NCI-H748 (cell line): ENCODE measurements around the gene CCR3.
A peak's percentile ranks its signal among the peaks of the same experiment; 100 is the strongest.
"Not testable (repeated sequence)": the region's sequence is repeated elsewhere in the genome, so short reads cannot be mapped to it uniquely, and the experiment has no call there.

Experiments
- DNase-seq: peaks from one replicate; lab custom pipeline; 2025; ENCODE audit not compliant: unreplicated experiment; lab: John Stamatoyannopoulos, UW

The CCR3 gene

DNA sequence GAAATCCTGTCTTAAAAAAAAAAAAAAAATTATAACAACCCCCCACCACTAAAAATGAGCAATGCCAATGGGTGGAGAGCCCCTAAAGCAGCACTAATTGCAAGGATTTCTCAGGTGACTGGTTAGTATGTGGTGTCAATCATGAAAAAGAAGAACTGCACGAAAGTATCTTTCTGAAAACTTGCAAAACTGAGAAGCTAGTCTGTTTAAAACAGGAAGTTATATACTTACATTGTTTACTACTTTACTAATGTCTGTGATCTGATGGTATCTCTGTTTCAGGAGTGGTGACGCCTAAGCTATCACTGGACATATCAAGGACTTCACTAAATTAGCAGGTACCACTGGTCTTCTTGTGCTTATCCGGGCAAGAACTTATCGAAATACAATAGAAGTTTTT lies at the start of gene CCR3:
CCR3 (plus strand) TSS at position 341 of the 400 bp plus-strand sequence. CDS start 22,699 bp downstream, outside the sequence.
- no peak for DNase-seq

DNA sequence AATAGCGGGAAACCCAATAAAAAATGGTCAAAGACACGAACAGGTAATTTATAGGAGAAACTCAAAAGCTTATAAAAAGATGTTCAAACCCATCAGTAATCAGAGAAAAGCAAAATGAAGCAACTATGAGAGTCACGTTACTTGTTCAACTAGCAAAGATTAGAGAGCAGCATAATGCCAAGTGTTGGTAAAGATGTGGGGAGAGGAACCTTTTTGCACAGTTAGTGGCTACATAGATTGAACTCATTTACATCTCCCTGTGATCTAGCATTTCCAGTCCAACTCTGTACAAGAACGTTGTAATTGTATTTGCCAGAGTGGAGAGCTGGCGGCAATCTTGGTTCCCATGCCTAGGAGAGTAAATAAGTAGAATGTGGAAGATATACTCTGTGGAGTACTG lies 49.3 kb upstream of the CCR3 start:
- DNase-seq: no peak

DNA sequence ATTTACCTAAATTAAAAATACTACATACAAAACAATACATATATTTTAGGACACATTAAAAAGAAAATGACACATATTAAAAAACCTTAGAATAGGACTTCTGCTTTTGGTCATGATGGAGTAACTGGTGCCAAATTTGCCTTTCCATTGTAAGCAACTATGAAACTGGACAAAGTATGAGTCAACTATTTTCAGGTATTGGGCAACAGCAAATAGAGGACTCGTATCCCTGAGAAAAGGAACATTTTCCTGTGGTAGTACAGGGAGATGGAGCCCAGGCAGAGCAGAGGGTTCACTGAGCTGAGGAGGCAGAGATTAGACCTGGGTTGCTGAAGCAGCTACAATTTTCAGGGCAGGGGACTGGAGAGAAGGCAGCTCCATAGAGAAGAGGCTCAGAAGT lies 48.8 kb upstream of the CCR3 start:
- DNase-seq: no peak

DNA sequence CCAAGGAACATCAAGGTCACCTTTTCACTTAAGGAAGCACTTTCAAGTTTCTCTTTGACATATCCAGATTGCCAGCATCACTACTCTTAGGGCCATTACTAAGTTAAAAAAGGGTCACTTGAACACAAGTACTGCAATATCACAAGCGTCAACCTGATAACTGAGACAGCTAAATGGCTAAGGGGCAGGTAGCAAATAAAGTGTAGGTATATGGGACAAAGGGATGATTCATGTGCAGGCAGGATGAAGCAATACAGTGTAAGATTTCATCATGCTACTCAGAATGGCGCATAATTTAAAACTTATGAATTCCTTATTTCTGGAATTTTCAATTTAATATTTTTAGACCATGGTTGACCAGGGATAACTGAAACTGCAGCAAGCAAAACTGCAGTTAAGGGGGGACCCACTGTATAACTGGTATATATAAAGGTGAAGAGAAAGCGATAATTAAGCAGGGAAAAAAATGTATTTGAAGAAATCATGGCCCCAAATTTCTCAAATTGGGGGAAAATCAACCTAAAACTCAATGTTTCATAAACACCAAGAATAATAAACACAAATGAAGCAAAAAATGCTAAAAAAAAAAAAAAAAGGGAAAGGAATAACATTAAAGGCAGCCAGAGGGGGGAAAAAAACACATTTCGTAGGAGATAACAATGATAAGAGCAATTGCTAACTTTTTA lies 47.2 kb upstream of the CCR3 start:
- DNase-seq: no peak

DNA sequence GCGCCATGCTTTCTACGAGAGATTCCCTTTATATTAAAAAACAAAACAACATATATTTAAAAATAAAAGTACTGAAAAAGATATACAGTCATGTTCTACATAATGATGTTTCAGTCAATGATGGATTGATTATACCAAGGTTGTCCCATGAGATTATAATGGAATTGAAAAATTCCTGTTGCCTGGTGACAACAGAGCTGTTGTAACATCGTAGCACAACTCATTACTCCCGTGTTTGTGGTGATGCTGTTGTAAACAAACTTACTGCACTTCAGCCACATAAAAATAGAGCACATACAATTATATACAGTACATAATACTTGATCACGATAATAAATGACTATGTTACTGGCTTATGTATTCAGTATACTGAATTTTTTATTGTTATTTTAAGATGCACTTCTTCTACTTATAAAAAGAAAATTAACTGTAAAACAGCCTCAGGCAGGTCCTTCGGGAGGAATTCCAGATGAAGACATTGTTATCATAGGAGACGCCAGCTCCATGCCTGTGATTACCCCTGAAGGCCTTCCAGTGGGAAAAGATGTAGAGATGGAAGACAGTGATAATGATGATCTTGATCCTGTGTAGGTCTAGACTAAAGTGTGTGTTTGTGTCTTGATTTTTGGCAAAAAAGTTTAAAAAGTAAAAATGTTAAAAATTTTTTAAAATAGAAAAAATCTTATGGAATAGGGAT lies 45.9 kb upstream of the CCR3 start:
- DNase-seq: no peak

DNA sequence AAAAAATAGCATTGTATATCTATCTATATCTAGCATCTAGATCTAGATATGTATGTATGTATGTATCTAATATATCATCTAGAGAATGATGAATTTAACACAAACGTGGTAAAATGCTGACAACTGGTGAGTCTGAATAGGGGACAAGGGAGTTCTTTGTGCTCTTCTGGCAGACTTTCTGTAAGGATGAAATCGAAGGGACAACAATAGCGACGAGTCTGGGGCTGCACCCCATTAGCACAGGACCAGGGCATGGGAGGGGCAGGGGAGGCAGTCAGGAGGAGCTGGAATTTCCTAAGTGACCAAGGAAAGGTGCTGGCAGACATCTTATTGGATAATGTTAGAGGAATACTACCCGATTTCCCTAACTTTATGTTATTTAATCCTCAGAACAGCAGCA lies 42.0 kb upstream of the CCR3 start:
- DNase-seq: no peak

DNA sequence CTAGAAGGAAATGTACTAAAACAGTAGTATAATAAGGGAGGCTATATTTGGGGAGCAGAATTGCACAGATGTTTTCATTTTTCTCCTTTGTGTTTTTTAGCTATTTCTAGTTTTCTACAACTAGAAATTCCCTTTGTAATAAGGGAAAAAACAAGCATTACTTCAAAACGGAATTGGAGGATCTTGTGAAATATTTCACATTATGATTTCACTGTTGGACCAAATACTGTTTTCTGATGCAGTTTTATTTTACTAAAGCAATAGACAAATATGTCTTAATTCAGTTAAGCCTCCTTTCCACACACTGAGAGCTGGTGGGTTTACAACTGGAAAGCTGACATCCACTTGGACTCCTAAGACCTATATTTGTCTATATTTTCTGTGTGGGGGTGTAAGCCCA lies 41.5 kb upstream of the CCR3 start:
- DNase-seq: no peak

DNA sequence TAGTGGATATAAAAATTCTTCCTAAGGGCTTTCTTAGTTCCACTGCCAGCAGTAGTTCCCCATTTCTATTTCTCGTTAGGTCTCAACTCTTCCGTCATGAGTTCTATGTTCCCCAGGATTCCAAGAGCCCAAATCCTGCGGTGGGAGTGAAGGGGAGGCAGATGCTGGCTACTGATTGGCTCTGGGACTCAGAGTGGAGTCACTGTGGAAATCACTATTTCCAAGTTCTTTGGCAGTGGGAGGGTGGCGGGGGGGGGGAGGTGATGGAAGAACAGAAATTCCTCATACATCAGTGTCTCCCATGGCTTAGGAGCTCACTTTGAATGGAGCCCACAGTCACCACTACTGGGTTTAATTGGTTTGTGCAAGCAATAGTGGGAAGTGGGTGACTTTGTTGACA lies 39.7 kb upstream of the CCR3 start:
- no peak for DNase-seq

DNA sequence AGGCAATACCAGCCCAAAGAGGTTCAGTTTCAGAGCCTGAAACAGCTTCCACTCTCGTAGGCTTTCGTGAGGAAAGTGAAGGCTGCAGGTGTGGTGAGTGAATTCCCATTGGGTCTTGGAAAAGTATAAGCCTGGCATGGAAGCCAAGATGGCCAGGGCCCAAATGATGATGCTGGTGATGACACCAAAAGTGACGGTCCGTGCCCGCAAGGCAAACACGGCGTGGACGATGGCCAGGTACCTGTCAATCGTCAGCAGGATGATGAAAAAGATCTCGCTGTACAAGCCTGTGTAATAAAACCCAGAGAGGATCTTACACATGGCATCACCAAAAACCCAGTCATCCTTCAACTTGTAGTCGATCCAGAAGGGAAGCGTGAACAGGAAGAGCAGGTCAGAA lies 38.6 kb upstream of the CCR3 start:
- DNase-seq: no peak

DNA sequence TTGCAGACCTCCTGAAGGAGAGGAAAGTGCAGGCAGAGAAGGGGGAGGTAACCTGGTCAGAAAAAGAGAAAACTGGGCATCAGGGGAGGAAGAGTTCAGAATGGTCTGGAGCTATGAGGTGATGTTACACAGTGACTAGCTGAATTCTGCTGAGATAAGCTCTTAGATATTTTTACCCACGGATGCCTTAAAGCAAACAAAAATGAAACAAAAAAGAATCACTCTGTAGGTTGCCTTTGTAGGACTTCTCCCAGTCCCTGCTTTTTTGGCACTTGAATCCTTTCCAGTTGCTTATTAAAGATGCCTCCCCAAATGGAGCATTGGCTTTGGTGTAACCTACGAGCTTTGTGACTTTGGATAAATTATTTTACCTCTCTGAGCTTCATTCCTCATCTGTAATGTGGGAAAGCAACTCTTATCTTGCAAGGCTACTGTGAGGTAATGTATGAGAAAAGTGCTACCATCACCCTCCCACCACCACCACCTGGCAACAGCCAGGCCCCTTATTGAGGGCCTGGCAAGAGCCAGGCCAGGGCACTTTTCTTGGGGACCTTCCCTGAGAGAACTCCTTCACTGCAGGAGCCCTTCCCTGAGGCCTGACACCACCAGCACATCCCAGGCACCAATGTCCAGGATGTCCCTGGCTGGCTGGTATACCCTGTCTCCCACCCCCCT lies 36.8 kb upstream of the CCR3 start:
- DNase-seq: no peak

DNA sequence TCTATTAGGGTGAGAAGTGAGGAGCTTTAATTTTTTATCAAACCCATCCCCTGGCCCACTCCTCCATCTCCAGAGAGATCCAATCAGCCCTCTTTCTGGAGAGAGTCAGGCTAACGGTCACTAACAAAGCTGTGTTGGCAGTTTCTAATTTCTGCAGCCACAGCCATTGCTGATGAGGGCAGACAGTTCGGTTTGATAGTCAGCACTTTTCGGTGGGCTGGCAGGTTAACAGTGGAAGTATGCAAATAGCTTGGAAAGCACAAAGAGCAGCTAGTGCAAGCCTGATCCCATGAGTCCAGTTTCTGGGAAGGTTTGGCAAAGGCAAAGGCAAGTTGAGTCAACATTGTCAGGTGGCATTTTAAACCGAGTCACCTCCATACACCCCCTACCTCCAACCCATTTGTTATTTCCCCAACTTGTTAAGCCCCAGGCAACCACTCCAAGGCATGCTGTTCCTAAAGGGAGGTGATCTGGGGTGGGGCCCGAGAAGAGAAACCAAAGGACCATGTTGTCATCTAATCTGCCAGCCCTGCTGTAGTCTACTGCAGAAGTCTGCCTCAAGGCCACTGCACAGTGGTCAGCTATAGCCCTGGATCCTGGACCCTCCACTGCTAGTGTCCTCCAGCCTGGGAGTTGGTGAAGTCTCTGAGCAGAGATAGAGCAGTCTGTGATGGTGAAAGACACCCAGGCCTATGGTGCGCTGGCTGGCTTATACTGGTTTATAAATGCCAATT lies 35.8 kb upstream of the CCR3 start:
- no peak for DNase-seq

DNA sequence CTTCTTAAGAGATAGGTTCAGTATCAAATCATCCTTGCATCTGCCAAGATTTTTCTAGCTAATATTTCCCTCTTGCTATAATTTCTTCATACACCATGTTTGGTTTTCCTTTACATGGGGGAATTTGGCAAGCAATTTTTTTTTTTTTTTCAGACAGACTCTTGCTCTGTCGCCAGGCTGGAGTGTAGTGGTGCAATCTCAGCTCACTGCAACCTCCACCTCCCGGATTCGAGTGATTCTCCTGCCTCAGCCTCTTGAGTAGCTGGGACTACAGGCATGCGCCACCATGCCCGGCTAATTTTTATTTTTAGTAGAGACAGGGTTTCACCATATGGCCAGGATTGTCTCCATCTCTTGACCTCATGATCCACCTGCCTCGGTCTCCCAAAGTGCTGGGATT lies 34.7 kb upstream of the CCR3 start:
- not testable (repeated sequence) for DNase-seq

DNA sequence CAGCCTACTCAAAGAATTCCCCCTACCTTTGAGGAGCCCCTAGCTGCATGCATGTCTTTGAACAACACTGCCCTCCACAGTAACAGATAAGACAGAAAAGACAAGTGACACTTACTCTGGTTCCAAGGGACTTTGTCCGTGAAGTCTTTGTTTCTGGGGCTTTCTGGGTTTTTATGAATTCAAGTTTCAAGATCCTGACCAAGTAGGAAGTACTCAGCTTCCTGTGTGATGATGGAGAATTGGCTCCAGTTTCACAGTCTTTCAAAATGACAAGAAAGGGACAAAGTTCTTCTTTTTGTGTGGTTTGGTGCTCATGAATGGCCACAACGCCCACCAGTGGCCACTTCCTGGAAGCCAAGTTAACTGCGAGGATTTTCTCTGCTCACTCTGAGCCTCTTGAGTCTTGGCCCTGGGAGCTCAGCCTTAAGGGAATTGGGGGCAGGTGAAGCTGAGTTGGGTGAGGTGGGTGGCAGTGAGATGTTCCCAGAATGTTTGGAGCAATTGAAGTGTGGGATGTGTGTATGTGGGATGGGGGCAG lies 34.0 kb upstream of the CCR3 start, which contains the start of gene CCR1:
CCR1 (minus strand) TSS at position 147 of the 538 bp plus-strand sequence. CDS start 4,000 bp downstream, outside the sequence.
- no peak for DNase-seq

DNA sequence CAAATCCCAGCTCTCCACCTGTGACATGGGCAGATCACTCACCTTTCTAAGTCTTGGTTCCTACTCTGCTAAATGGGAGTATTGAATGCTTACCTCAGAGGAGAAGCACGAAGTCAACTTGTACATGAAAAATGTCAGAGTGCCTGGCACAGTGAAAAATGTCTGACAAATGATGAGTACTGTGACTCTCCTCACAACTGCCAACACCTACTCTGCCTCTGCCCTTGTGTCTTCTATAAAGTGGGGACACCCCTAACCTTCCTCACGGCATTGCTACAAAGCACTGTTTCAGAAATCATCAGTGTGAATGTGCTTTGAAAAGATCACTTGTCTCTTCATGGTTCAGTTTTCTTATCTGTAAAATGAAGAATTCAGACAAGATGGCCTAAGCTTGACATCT lies 33.2 kb upstream of the CCR3 start:
- DNase-seq: no peak

DNA sequence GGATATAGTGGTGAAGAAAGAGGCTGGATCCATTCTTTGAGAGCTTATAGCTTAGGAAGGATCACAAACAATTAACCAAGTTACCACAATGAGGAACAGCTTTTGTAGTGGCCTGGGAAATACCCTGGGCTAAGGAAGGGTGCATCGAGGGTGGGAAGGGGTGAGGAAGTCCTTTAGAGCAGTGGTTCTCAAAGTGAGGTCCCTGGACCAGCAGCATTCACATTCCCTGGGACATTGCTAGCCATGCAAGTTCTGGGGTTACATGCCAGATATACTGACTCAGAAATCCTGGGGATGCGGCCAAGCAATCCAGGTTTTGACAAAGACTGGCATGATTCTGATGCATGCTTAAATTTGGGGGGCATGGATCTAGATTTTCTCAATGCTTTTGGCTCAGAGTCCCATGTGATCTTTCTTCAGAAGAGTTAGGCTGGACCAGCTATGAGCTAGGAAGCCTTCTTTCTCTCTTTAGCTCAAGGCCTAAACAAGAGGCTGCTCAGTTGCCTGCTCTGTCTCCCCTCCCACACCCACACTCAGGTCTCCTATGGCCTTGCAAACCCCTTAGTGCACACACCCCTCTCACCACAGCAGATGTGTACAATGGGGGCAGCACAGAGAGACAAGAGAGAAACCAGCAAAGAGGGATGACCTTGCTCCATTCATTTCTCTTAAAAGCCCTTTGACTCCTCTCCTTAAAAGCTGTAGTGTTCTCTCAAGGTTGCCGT lies 32.4 kb upstream of the CCR3 start:
- no peak for DNase-seq

DNA sequence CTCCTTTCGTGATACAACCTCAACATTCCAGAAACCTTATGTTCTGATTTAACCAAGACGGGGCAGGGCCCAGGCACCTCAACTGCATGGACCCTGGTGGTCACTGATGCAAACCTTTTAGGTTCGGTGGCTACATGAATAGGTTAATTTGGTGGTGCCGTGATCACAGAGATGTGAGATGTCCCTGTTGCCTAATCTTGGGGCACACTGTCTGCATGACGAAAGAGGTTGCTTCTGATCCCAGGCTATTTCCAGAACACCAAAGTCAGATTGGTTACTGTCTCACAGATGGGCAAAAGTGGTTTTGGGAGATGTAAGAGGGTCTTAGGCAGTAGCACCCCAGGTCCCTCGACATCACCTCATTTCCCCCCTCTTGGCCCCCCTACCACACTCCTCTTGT lies 30.2 kb upstream of the CCR3 start:
- DNase-seq: no peak

DNA sequence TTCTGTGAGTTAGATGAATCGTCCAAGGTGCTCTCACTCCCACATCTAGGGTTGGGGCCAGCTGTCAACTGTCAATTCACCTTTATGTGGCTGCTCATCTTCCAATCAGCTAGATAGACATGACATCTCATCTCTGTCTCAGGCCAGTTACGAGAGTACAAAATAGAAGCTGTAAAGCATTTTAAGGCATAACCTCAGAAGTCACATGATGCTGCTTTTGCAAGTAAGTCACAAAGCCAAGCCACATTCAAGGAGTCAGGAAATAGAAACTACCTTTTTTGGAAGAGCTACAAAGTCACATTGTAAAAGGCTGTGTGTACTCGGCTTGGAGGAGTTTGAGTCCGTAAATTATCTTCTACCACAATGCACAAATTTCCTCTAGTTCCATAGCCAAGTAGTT lies 29.1 kb upstream of the CCR3 start:
- no peak for DNase-seq

DNA sequence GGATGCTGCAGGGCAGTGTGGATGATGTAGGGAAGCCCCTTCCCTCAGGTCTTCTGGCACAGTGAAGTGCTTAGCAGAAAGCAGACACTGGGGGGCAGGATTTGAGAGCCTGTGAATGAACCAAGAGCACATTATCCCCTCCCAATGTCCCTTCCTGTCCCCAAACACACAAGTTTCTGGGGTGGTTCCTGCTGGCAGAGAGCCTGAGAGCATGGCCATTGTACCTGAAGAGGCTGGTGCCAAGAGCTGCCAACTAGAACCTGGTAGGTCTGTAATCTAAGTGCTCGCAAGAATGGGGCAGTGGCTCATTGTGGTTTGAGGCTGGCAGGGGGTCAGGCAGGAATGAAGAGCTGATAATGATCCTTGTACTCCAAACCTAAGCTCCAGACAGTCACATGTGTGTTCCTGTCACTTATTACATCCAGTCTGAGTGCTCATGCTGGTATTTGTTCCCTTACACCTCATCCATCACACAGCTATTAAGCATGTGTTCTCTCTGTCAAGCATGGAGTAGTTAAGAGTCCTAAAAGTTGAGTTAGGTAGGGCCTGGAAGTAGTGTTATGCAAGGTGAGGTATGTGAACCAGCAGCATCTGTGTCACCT lies 27.4 kb upstream of the CCR3 start:
- peak; percentile 5 for DNase-seq

DNA sequence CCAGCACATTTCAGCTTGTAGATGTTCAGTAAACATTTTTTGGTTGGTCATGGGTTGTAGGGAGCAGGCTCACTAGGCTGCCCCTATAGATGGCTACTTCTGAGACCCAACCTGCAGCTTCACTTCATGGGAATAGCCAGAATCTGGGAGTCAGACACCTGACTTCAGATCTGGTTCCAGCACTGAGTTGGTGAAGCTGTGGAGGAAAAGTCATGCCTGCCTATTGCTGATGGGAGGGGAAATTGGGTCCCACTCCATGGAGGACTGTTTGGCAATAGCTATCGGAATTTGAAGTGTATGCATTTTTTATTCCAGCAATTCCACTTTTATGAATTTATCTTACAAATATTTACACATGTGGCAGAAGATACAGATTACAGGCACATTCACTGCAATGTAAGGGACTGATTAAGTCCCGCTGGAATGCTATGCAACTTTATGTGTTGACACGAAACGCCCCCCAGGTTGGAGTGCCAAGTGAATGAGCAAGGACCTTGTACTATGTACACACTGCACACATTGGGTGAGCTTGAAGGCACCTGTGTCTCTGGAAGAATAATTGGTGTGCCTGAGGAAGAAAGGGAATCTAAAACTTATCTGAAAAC lies 26.3 kb upstream of the CCR3 start:
- no peak for DNase-seq

DNA sequence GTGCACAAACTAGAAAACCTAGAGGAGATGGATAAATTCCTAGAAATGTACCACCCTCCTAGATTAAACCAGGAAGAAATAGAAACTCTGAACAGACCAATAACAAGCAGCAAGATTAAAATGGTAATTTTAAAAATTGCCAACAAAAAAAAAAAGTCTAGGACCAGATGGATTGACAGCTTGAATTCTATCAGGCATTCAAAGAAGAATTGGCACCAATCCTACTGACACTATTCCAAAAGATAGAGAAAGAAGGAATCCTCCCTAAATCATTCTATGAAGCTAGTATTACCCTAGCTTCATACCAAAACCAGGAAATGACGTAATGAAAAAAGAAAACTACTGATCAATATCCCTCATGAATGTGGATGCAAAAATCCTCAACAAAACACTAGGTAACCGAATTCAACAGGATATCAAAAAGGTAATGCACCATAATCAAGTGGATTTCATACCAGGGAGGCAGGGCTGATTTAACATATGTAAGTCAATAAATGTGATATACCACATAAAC lies 24.0 kb upstream of the CCR3 start:
- no peak for DNase-seq
